Mesothelial cell of epicardium (in vitro differentiated cells): ENCODE results near the gene ACVR2A. TPM values are rescaled to one million over a fixed set of nuclear protein-coding genes. Genes with fewer than 3 reads are reported as not detected.

Experiments used
- DNase-seq, 2 experiments: peaks; one replicate each; pipeline ENCODE4 v3.0.0; 2021; ENCODE audit warnings: low spot score in 2 of 2; ENCODE audit not compliant: unreplicated experiment in 2 of 2
- H3K27ac Mint-ChIP-seq: 2 replicates; pipeline ENCODE4 v1.8.0; 2021; ENCODE audit warnings: mixed read lengths
- H3K27me3 Mint-ChIP-seq: 2 replicates; pipeline ENCODE4 v1.8.0; 2021; ENCODE audit warnings: low read depth, mixed read lengths
- H3K36me3 Mint-ChIP-seq: 2 replicates; pipeline ENCODE4 v1.8.0; 2021; ENCODE audit warnings: mixed read lengths
- H3K4me1 Mint-ChIP-seq: 2 replicates; pipeline ENCODE4 v1.8.0; 2021; ENCODE audit warnings: mixed read lengths
- H3K4me3 Mint-ChIP-seq: 2 replicates; pipeline ENCODE4 v1.8.0; 2021; ENCODE audit warnings: mild to moderate bottlenecking, moderate library complexity, mixed read lengths
- H3K9me3 Mint-ChIP-seq: 2 replicates; pipeline ENCODE4 v1.8.0; 2021; ENCODE audit warnings: mixed read lengths
- CTCF ChIP-seq: fragments of 200-600 bp; sonication (generic); IDR thresholded peaks from one replicate; pipeline ENCODE4 v1.5.0; 2021; ENCODE audit warnings: antibody characterized with exemption; ENCODE audit not compliant: unreplicated experiment
- total RNA-seq: library from RNA; stranded (reverse); gene quantifications from 3 replicates; pipeline ENCODE4 v1.2.1, GENCODE V29; 2021

The ACVR2A gene
- total RNA-seq, 1 donor from 2014 or later, result 33.3 TPM

GRCh38 chr2:147884830-147885229, 40.0 kb downstream of the ACVR2A start:
- no peaks in the 10 kb centered on the region for H3K36me3 Mint-ChIP-seq
- TF ChIP-seq CTCF, result no peak
- DNase-seq, result no peak
- no peak overlapping the region for H3K4me3 Mint-ChIP-seq
- no peaks in the 10 kb centered on the region for H3K9me3 Mint-ChIP-seq
- H3K27ac Mint-ChIP-seq, result peak overlapping the region; percentile 74
- no peaks in the 10 kb centered on the region for H3K27me3 Mint-ChIP-seq
- peaks cover 22% of the 10 kb centered on the region for H3K4me1 Mint-ChIP-seq

GRCh38 chr2:147886136-147886535, 41.3 kb downstream of the ACVR2A start:
- no peak overlapping the region for H3K4me3 Mint-ChIP-seq
- H3K27ac Mint-ChIP-seq, result no peak overlapping the region
- DNase-seq, result no peak
- H3K4me1 Mint-ChIP-seq, result peaks cover 22% of the 10 kb centered on the region
- TF ChIP-seq CTCF, result no peak
- no peaks in the 10 kb centered on the region for H3K9me3 Mint-ChIP-seq
- no peaks in the 10 kb centered on the region for H3K27me3 Mint-ChIP-seq
- H3K36me3 Mint-ChIP-seq, result no peaks in the 10 kb centered on the region

GRCh38 chr2:147888680-147889079, 43.9 kb downstream of the ACVR2A start:
- peaks cover 2% of the 10 kb centered on the region for H3K9me3 Mint-ChIP-seq
- peaks cover 2% of the 10 kb centered on the region for H3K36me3 Mint-ChIP-seq
- TF ChIP-seq CTCF, result no peak
- H3K27me3 Mint-ChIP-seq, result no peaks in the 10 kb centered on the region
- no peak for DNase-seq
- no peak overlapping the region for H3K4me3 Mint-ChIP-seq
- peaks cover 21% of the 10 kb centered on the region for H3K4me1 Mint-ChIP-seq
- no peak overlapping the region for H3K27ac Mint-ChIP-seq

GRCh38 chr2:147904051-147904450, 59.2 kb downstream of the ACVR2A start:
- no peaks in the 10 kb centered on the region for H3K9me3 Mint-ChIP-seq
- H3K4me3 Mint-ChIP-seq, result no peak overlapping the region
- peaks cover 14% of the 10 kb centered on the region for H3K36me3 Mint-ChIP-seq
- DNase-seq, result no peak
- no peaks in the 10 kb centered on the region for H3K27me3 Mint-ChIP-seq
- peaks cover 5% of the 10 kb centered on the region for H3K4me1 Mint-ChIP-seq
- H3K27ac Mint-ChIP-seq, result no peak overlapping the region
- TF ChIP-seq CTCF, result no peak

GRCh38 chr2:147909178-147909577, 64.3 kb downstream of the ACVR2A start:
- H3K4me3 Mint-ChIP-seq, result no peak overlapping the region

More at GRCh38 chr2:147909178-147909577, 64.3 kb downstream of the ACVR2A start:
- H3K27me3 Mint-ChIP-seq, result no peaks in the 10 kb centered on the region
- H3K9me3 Mint-ChIP-seq, result no peaks in the 10 kb centered on the region
- peaks cover 8% of the 10 kb centered on the region for H3K36me3 Mint-ChIP-seq
- H3K4me1 Mint-ChIP-seq, result peaks cover 20% of the 10 kb centered on the region
- no peak overlapping the region for H3K27ac Mint-ChIP-seq
- TF ChIP-seq CTCF, result no peak
- DNase-seq, result no peak
